H1 (cell line): ENCODE data around the gene THEM5. TPM values are rescaled to one million over a fixed set of nuclear protein-coding genes. Genes with fewer than 3 reads are reported as not detected.

Source experiments
- CTCF ChIA-PET: fragments of 300-600 bp; sonication (Branson Sonifier 250); formaldehyde crosslinking; loops from one replicate; lab custom pipeline; 2021; ENCODE audit not compliant: partially characterized antibody; lab: Charles Lee
- POLR2A ChIA-PET: fragments of 300-600 bp; sonication (Branson Sonifier 250); formaldehyde crosslinking; loops from one replicate; lab custom pipeline; 2021; ENCODE audit warnings: inconsistent platforms; ENCODE audit not compliant: partially characterized antibody; lab: Charles Lee
- DNase-seq, 2 experiments: peaks; one replicate each; pipeline versions ENCODE4 v3.0.0 to v3.0.0-alpha.2; 2010 to 2022; ENCODE audit warnings: low spot score in 2 of 2, low read depth in 1 of 2, mixed read lengths in 1 of 2
- FAIRE-seq: peaks from 2 replicates; lab custom pipeline; 2011; peaks lifted over from hg19 to GRCh38; lab: Jason Lieb, UNC
- H2AFZ ChIP-seq: 2 replicates; pipeline ENCODE4 v1.8.1; 2012; ENCODE audit warnings: low read length, inconsistent platforms
- H2AK5ac ChIP-seq: 2 replicates; pipeline ENCODE4 v1.6.1; 2013; ENCODE audit warnings: low read depth, low read length
- H2BK120ac ChIP-seq: replicated peaks from 2 replicates; pipeline ENCODE3; 2013; ENCODE audit warnings: low read depth, low read length, inconsistent platforms
- H2BK12ac ChIP-seq: 2 replicates; pipeline ENCODE4 v1.6.1; 2013; ENCODE audit warnings: low read depth, low read length
- H2BK15ac ChIP-seq: 2 replicates; pipeline ENCODE4 v1.6.1; 2013; ENCODE audit warnings: low read length
- H2BK20ac ChIP-seq: 2 replicates; pipeline ENCODE4 v1.6.1; 2013; ENCODE audit warnings: low read length
- H2BK5ac ChIP-seq: 2 replicates; pipeline ENCODE4 v1.6.1; 2013; ENCODE audit warnings: low read depth, low read length
- H3K14ac ChIP-seq: 2 replicates; pipeline ENCODE4 v1.6.1; 2013; ENCODE audit warnings: inconsistent platforms; ENCODE audit not compliant: insufficient read length
- H3K18ac ChIP-seq: 2 replicates; pipeline ENCODE4 v1.6.1; 2013; ENCODE audit warnings: low read length; ENCODE audit errors: extremely low read depth
- H3K23ac ChIP-seq: 2 replicates; pipeline ENCODE4 v1.6.1; 2013; ENCODE audit warnings: inconsistent platforms; ENCODE audit not compliant: insufficient read length
- H3K23me2 ChIP-seq: 2 replicates; pipeline ENCODE4 v1.6.1; 2013; ENCODE audit warnings: low read depth, low read length
- H3K27ac ChIP-seq: 2 replicates; pipeline ENCODE4 v1.6.1; 2011; ENCODE audit warnings: low read depth, low read length, inconsistent platforms
- H3K27me3 ChIP-seq, 4 experiments: replicated peaks in 1 of 4; 1 replicate in 1 of 4; 2 replicates in 3 of 4; pipeline versions ENCODE4 v1.6.1 to v1.8.1; 2011 to 2013; ENCODE audit warnings: low read length in 3 of 4, mild to moderate bottlenecking in 3 of 4, inconsistent platforms in 2 of 4, mixed read lengths in 2 of 4, moderate library complexity in 1 of 4; ENCODE audit not compliant: control insufficient read depth in 3 of 4, insufficient read depth in 3 of 4; ENCODE audit errors: extremely low read depth in 1 of 4
- H3K36me3 ChIP-seq, 4 experiments: 2 replicates each; pipeline versions ENCODE4 v1.6.1 to v1.8.1; 2011 to 2013; ENCODE audit warnings: mild to moderate bottlenecking in 4 of 4, low read length in 3 of 4, moderate library complexity in 2 of 4, control low read depth in 1 of 4, inconsistent platforms in 1 of 4; ENCODE audit not compliant: insufficient read depth in 4 of 4, control insufficient read depth in 2 of 4
- H3K4ac ChIP-seq: replicated peaks from 2 replicates; pipeline ENCODE3; 2013; ENCODE audit warnings: low read length, low read depth, mixed read lengths, inconsistent platforms; ENCODE audit not compliant: insufficient read length
- H3K4me1 ChIP-seq, 4 experiments: replicated peaks in 1 of 4; 1 replicate in 1 of 4; 2 replicates in 3 of 4; pipeline versions ENCODE4 v1.6.1 to v1.8.1; 2011 to 2013; ENCODE audit warnings: low read length in 3 of 4, inconsistent platforms in 2 of 4, mixed read lengths in 1 of 4; ENCODE audit not compliant: insufficient read depth in 4 of 4, control insufficient read depth in 3 of 4
- H3K4me2 ChIP-seq, 2 experiments: 2 replicates each; pipeline versions ENCODE4 v1.6.1 to v1.8.1; 2011 to 2013; ENCODE audit warnings: low read depth in 2 of 2, low read length in 2 of 2, control low read depth in 1 of 2, inconsistent platforms in 1 of 2, mild to moderate bottlenecking in 1 of 2; ENCODE audit not compliant: insufficient read depth in 1 of 2
- H3K4me3 ChIP-seq, 4 experiments: fragments of 200-600, 300-600 bp in 1 of 4; sonication (generic), shearing (Covaris generic), sonication (Bioruptor Twin) in 1 of 4; 2 replicates each; pipeline versions ENCODE4 v1.5.1 to v1.8.1; 2011 to 2016; ENCODE audit warnings: low read length in 4 of 4, low read depth in 3 of 4, control low read depth in 2 of 4, inconsistent platforms in 2 of 4, mild to moderate bottlenecking in 2 of 4, mixed read lengths in 1 of 4, moderate library complexity in 1 of 4; ENCODE audit not compliant: insufficient read depth in 2 of 4; ENCODE audit errors: extremely low read depth in 1 of 4
- H3K56ac ChIP-seq: replicated peaks from 2 replicates; pipeline ENCODE3; 2013; ENCODE audit warnings: low read depth, mild to moderate bottlenecking, mixed read lengths, low read length, inconsistent platforms; ENCODE audit not compliant: insufficient read length
- H3K79me1 ChIP-seq: 2 replicates; pipeline ENCODE4 v1.6.1; 2013; ENCODE audit warnings: low read depth, low read length, control low read depth
- H3K79me2 ChIP-seq, 2 experiments: 2 replicates each; pipeline versions ENCODE4 v1.6.1 to v1.8.1; 2012 to 2013; ENCODE audit warnings: low read length in 2 of 2, mild to moderate bottlenecking in 2 of 2, inconsistent platforms in 1 of 2; ENCODE audit not compliant: insufficient read depth in 2 of 2, control insufficient read depth in 1 of 2
- H3K9ac ChIP-seq, 4 experiments: replicated peaks in 1 of 4; 1 replicate in 1 of 4; 2 replicates in 3 of 4; pipeline versions ENCODE4 v1.6.1 to v1.8.1; 2011 to 2013; ENCODE audit warnings: low read depth in 3 of 4, low read length in 3 of 4, control low read depth in 2 of 4, mild to moderate bottlenecking in 2 of 4, moderate library complexity in 2 of 4, inconsistent platforms in 1 of 4; ENCODE audit errors: extremely low read depth in 1 of 4
- H3K9me3 ChIP-seq, 2 experiments: 2 replicates each; pipeline versions ENCODE4 v1.6.1 to v1.8.1; 2012 to 2013; ENCODE audit warnings: mild to moderate bottlenecking in 2 of 2, moderate library complexity in 2 of 2, control low read depth in 1 of 2, inconsistent platforms in 1 of 2, low read depth in 1 of 2, low read length in 1 of 2, mixed read lengths in 1 of 2; ENCODE audit not compliant: insufficient read depth in 2 of 2
- H4K20me1 ChIP-seq, 2 experiments: replicated peaks in 1 of 2; 2 replicates each; pipeline versions ENCODE3 to v1.8.1; 2011 to 2013; ENCODE audit warnings: inconsistent platforms in 2 of 2, low read length in 2 of 2, mild to moderate bottlenecking in 1 of 2; ENCODE audit not compliant: insufficient read depth in 2 of 2, control insufficient read depth in 1 of 2
- H4K5ac ChIP-seq: 2 replicates; pipeline ENCODE4 v1.6.1; 2013; ENCODE audit warnings: low read length, low read depth, mixed read lengths, inconsistent platforms; ENCODE audit not compliant: insufficient read length
- H4K8ac ChIP-seq: 2 replicates; pipeline ENCODE4 v1.8.0; 2013; ENCODE audit warnings: mild to moderate bottlenecking, moderate library complexity, low read length, inconsistent platforms; ENCODE audit not compliant: insufficient read depth; ENCODE audit errors: extremely low read depth
- H4K91ac ChIP-seq: replicated peaks from 2 replicates; pipeline ENCODE3; 2013; ENCODE audit warnings: low read length, mixed read lengths, inconsistent platforms; ENCODE audit not compliant: insufficient read length
- BCL11A ChIP-seq, 2 experiments: IDR thresholded peaks; one replicate each; pipeline ENCODE4 v1.6.1; 2011; ENCODE audit warnings: low read depth in 2 of 2, low read length in 2 of 2, mild to moderate bottlenecking in 2 of 2
- POLR2A ChIP-seq, 2 experiments: IDR thresholded peaks; 1 replicate in 1 of 2; 2 replicates in 1 of 2; pipeline ENCODE4 v1.6.1; 2011; ENCODE audit warnings: low read depth in 2 of 2, low read length in 2 of 2, mild to moderate bottlenecking in 2 of 2; ENCODE audit errors: control extremely low read depth in 1 of 2
- WGBS, 2 experiments: shearing (Covaris generic) in 1 of 2; methylation state at CpG; one replicate each; pipeline versions ENCODE4 v1.1.6 to v1.1.7; 2013 to 2015; ENCODE audit warnings: low lambda C conversion rate in 2 of 2, mixed read lengths in 2 of 2, inconsistent platforms in 1 of 2, low coverage in 1 of 2, missing lambda C conversion rate in 1 of 2; ENCODE audit not compliant: insufficient replicate concordance in 2 of 2, insufficient coverage in 1 of 2, insufficient read length in 1 of 2; ENCODE audit errors: extremely low coverage in 1 of 2, missing lambda C conversion rate in 1 of 2; 5-methylcytosine and 5-hydroxymethylcytosine counted together
- polyA plus RNA-seq, 7 experiments: library from polyadenylated mRNA; depleted of rRNA in 3 of 7; stranded (reverse) in 5 of 7; unstranded in 2 of 7; fragments of >200 nt in 5 of 7; fragments of 200-250 nt in 2 of 7; gene quantifications; 1 replicate in 5 of 7; 2 replicates in 1 of 7; 4 replicates in 1 of 7; pipeline versions ENCODE4 v1.2.1 to v1.2.3, GENCODE V29; 2011 to 2013; ENCODE audit warnings: missing spikeins in 2 of 7, mixed read lengths in 2 of 7
- total RNA-seq: library from RNA; stranded (reverse); fragmentation: NEBNext Ultra II Directional; extraction: Animal tissue kit (Norgen Biotek cat#: 25700); gene quantifications from 2 replicates; pipeline ENCODE4 v1.2.1, GENCODE V29; 2021

The THEM5 gene
- total and polyA plus RNA-seq, 2 of the 8 experiments (the other 6 are each of a cell fraction or from before 2014, with no cell fraction given), result not detected

DNA sequence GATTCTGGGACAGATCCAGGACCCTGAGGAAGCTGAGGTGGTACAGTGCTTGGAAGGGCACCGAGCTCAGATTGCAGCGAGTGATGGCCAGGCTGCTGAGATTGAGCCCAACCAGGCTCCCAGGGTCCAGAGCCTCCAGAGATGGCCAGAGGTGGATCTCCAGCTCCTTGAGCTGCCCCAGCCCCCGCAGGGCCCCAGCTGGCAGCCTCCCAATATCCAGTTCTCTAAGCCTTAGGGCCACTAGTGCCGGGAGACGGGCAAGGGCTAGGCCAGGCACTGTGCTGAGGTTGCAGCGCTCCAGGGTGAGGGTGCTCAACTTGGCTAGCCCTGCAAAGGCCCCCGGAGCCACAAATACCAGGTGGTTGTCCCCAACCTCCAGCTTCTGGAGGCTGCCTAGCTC lies 51.7 kb downstream of the THEM5 start:
- H3K27ac ChIP-seq, result no peak overlapping the region
- H3K9ac ChIP-seq, result no peak overlapping the region
- H3K79me1 ChIP-seq, result no peaks in the 10 kb centered on the region
- FAIRE-seq, result no peak
- no peak for DNase-seq
- H2AFZ ChIP-seq, result no peak overlapping the region
- 0 out of 2 replicates have a peak overlapping the region, but pooled peaks have one; percentile 8 for H4K8ac ChIP-seq
- no peak overlapping the region for H2BK120ac ChIP-seq
- no peaks in the 10 kb centered on the region; a peak in 1 of 7 replicates for H3K4me1 ChIP-seq
- no peak overlapping the region for H4K91ac ChIP-seq
- no peak overlapping the region for H2BK12ac ChIP-seq
- H2AK5ac ChIP-seq, result no peak overlapping the region
- WGBS, 2 experiments, result 96% methylated on average over 7 of the region's 7 CpGs; no CpG with 5 or more reads in 1 of the 2 experiments
- no peak overlapping the region for H3K4ac ChIP-seq
- H3K27me3 ChIP-seq, result peaks cover 0 to 3% (median 1%) of the 10 kb centered on the region in 4 experiments; a peak in 1 of 7 replicates
- CTCF ChIA-PET, result interaction anchor here (1.6 to 2.4 kb wide), 4 partner anchors 10 to 33 kb away, joined by 5 to 9 read pairs (median 8); partner anchors contain the start of gene TDRKH
- no peak overlapping the region for H3K4me2 ChIP-seq
- H4K20me1 ChIP-seq, result no peaks in the 10 kb centered on the region
- no peak overlapping the region for H3K4me3 ChIP-seq
- no peaks in the 10 kb centered on the region for H3K9me3 ChIP-seq
- H2BK20ac ChIP-seq, result no peak overlapping the region
- H3K14ac ChIP-seq, result no peak overlapping the region
- H3K23me2 ChIP-seq, result no peaks in the 10 kb centered on the region
- H2BK5ac ChIP-seq, result no peak overlapping the region
- no peak overlapping the region for H3K56ac ChIP-seq
- H3K23ac ChIP-seq, result no peak overlapping the region
- H4K5ac ChIP-seq, result no peak overlapping the region
- POLR2A ChIA-PET, result interaction anchor here (1.4 to 3.2 kb wide), 2 partner anchors 10 to 39 kb away, joined by 3 to 9 read pairs; partner anchors contain the start of gene MRPL9
- H3K18ac ChIP-seq, result no peak overlapping the region
- H3K36me3 ChIP-seq, result no peaks in the 10 kb centered on the region
- no peaks in the 10 kb centered on the region for H3K79me2 ChIP-seq
- no peak overlapping the region for H2BK15ac ChIP-seq
- TF ChIP-seq BCL11A (IDR thresholded peaks at IDR 0.05; ENCODE audit: low read depth in 2 of 2, low read length in 2 of 2) (no peak), POLR2A (IDR thresholded peaks at IDR 0.05; ENCODE audit: control extremely low read depth in 1 of 2, low read depth in 2 of 2, low read length in 2 of 2) (no peak)
